Measurements from ENCODE around the gene EIF2B5.
"Not testable (repeated sequence)": the region's sequence is repeated elsewhere in the genome, so short reads cannot be mapped to it uniquely, and the experiment has no call there.

EIF2B5 gene

DNA sequence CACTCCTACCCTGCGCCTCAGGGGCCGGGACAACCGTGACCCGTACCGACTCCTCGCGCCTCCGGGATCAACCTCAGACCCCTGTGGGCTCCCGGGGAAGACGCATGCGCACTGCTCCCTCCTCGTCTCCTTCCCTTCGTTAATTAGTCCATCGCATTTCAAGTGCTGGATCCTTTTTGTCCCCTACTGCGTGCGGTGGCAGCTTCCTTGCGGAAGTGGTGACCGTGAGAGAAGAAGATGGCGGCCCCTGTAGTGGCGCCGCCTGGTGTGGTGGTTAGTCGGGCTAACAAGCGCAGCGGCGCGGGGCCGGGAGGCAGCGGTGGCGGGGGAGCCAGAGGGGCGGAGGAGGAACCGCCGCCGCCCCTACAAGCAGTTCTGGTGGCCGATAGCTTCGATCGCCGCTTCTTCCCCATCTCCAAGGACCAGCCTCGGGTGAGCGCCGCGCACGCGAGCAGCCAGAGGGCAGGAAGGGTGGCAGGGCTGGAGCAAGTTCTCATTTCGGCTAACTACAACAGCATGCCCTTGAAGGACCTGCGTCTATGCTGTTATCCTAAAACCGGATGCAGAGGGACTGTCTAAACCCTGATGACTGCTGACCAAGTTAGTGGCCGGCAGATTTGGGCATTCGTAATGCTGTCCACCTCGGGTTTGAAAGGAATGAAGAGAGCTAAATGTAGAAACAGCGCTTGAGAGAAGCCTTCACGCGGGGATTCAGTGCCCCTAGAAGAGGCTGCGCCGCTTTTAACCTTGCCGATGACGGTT is at the start of gene EIF2B5:
Gene EIF2B5 (plus strand): TSS at position 210 of the 762 bp plus-strand sequence. CDS start 28 bp downstream, at position 238.
- DNase-seq, result peak; percentile 90 to 91

DNA sequence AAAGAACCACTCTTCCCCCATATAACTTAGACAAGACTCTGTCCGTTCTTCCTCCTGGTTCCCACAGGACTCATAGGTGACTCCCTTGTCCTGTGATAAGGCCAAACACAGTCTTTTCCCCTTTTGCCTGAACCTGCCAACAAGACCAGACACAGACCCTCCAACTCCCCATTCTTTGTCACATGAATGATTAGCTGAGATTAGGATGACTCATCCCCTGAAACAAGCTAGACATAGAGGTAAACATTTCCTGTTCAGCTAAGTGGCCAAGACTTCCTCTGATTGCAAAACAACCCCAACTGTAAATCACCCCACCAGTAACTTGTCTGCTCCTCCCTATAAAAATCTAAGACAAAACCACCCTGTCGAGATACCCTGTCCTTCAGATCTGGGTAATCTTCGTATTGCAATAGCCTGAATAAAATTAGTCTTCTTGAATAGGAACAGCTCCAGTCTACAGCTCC is 49.7 kb upstream of the EIF2B5 start:
- no peak for DNase-seq

DNA sequence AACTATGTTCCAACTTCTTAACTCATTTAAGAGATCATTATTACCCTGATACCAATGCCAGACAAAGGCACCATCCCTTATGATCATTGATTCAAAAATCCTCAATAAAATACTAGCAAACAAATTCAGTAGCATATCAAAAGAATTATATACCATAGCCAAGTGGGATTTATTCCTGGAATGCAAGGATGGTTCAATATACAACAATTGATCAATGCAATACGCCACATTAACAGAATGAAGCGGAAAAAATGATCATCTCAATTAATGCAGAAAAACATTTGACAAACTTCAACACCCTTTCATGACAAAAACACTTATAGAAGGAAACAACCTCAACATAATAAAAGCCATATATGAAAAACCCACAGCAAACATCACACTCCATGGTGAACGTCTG is 43.0 kb upstream of the EIF2B5 start:
- no peak for DNase-seq

DNA sequence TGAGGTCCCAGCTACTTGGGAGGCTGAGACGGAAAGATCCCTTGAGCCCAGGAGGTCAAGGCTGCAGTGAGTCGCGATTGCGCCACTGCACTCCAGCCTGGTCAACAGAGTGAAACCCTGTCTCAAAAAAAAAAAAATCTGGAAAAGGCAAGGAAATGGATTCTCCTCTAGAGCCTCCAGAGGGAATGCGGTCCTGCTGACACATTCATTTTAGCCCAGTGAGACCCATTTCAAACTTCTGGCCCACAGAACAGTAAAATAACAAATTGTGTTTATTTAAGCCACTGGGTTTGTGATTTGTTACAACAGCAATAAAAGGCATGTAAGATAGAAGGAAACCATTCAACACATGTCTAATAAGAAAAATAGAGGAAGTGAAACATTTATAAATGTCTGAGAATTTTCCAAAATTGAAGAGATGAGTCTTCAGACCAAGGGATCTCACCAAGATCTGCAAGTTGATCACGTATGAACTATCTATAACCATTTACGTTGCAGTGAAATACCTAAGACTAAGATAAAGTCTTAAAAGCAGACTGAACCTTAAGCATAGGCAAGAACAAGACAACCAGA is 38.3 kb upstream of the EIF2B5 start, which contains the start of gene HTR3E:
Gene HTR3E (plus strand): TSS at position 254 of the 573 bp plus-strand sequence. CDS start 466 bp downstream, outside the sequence.
- no peak for DNase-seq

DNA sequence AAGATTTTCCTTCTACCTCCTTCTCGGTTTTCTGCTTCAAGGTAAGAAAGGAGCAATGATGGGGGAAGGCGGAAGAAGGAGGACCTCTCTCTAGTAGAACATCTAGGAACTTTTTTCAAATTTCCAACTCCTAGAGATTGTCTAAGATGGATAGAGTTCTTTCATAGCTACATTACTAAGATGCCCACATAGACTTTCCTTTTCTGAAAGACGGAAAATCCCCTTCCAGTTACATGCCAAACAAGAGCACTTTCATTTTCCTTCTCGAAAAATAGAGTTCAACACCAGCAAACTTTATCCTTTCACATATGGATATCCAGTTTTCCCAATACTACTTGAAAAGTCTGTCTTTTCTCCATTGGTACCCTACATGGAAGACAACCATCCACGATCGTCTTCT is 37.6 kb upstream of the EIF2B5 start:
- no peak for DNase-seq

DNA sequence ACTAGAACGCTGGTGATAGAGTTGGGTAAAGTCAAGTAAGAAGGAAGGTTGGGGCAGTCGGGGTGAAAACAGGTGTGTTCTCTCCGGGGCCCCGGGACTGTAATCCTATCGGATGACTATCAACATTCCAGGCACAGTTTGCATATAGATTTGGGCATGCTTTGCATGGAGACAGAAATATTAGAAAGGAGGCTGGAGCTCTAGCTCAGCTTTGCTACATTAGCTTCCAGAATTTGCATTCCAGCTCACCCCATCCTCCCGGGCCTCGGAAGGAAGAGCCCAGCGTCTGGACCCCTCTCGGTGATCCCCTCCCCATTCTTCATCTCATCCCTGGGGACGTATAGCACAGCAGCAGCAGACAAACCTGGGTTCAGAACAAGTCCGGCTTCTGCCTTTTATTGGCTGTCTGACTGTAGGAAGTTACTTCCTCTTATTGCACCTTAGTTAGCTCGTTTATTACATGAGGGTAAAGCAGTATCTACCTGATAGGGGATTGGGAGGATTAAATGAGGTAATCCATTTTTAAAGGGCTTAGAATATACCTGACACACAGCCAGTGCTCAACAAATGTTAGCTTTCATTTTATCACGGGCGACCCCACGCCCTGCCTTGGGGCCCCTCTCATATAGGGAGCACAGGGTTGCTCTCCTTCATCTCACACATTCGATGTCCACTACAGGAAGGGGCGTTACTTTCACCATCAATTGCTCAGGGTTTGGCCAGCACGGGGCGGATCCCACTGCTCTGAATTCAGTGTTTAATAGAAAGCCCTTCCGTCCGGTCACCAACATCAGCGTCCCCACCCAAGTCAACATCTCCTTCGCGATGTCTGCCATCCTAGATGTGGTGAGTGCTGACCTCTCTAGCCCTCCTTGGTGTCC is 35.1 kb upstream of the EIF2B5 start:
- DNase-seq, result no peak

DNA sequence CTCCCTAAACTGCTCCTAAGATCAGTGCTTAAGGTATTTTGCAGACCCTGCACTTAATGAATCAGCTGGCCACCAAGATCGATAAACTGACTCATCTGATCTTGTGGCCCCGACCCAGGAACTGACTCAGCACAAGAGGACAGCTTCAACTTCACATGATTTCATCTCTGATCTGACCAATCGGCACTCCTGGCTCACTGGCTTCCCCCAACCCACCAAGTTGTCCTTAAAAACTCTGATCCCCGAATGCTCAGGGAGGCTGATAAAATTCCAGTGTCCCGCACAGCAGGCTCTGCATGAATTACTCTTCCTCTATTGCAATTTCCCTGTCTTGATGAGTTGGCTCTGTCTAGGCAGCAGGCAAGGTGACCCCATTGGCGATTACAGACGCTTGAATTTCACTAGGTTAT is 24.8 kb upstream of the EIF2B5 start:
- no peak for DNase-seq

DNA sequence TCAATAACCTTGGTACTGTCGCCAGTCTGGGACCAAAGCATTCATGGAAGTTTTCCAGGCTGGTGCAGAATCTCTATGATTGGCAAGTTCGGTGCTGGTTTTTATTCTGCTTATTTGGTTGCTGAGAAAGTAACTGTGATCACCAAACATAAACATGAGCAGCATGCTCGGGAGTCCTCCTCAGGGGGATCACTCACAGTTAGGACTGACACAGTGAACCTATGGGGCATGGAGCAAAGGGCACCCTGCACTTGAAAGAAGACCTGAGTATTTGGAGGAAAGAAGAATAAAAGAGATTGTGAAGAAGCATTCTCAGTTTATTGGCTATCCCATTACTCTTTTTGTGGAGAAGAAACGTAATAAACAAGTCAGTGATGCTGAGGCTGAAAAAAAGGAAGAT is 19.1 kb upstream of the EIF2B5 start:
- no peak for DNase-seq

DNA sequence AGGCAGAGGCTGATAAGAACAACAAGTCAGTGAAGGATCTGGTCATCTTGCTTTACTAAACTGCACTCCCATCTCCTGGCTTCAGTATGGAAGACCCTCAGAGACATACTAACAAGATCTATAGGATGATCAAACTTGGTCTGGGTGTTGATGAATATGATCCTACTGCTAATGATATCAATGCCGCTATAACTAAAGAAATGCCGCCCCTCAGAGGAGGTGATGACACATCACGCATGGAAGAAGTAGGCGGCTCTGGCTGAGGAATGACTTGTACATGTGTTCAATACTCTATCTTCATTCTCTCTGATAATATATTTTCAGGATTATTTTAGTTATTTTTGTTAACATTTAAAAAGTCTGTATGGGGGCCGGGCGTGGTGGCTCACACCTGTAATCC is 17.5 kb upstream of the EIF2B5 start:
- DNase-seq, result no peak

DNA sequence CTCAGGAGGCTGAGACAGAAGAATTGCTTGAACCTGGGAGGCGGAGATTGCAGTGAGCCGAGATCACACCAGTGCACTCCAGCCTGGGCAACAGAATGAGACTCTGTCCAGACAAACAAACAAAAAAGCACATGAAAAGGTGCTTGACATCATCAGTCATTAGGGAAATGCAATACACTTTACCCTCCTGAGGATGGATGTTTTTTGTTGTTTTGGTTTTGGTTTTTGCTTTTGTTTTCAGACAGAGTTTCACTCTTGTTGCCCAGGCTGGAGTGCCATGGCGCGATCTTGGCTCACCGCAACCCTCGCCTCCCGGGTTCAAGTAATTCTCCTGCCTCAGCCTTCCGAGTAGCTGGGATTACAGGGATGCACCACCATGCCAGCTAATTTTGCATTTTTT is 14.1 kb upstream of the EIF2B5 start:
- DNase-seq, result not testable (repeated sequence)

DNA sequence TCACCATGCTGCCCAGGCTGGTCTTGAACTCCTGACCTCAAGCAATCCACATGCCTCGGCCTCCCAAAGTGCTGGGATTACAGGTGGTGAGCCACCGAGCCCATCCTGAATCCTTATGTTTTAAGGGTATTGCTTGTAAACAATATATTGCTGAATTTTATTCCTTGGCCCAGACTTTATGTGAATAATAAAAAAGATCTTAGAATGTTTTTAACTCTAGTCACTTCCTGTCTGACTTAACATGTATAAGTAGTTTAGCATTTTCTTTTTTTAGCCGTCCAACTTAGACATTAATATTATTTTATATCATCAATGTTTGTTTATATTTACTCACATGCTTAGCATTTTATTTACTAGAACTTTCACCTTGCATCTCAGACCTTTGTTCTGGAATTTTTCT is 9.2 kb upstream of the EIF2B5 start:
- no peak for DNase-seq

DNA sequence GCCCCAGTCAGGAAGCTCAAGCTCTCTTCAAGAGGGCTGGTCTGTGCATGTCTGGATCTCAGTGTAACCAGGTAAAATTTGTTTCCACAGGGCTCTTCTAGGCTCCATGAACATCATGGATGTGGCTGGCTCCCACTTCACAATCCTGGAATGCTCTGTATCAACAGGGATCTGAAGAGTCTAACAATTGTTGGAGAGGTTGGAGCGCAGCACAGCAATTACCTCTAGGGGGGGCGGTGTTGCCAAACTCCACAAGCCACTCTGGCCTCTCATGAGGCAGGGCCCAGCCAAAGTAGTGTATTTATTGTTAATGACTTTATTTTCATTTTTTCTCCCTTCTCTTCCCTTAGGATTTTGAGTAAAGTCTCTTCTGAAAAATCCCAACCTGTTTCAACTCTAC is 6.1 kb upstream of the EIF2B5 start:
- peak in 1 of 2 donors; percentile 10 for DNase-seq

DNA sequence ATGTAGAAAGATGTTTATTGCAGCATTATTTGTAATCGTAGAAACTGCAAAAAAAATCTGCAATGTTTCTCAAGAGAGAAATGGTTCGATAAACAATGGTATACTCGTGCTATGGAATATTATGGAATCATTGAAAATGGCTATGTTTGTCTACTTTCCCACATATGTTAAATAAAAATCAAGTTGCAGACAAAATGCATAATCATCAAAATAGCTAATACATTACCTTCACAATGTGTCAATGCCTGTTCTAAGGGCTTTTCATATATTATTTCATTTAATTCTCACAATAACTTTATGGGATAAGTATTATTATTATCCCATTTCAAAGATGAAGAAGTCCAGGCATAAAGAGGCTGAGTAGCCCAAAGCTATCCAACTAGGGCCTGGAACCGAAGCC is 2.2 kb upstream of the EIF2B5 start:
- no peak for DNase-seq

DNA sequence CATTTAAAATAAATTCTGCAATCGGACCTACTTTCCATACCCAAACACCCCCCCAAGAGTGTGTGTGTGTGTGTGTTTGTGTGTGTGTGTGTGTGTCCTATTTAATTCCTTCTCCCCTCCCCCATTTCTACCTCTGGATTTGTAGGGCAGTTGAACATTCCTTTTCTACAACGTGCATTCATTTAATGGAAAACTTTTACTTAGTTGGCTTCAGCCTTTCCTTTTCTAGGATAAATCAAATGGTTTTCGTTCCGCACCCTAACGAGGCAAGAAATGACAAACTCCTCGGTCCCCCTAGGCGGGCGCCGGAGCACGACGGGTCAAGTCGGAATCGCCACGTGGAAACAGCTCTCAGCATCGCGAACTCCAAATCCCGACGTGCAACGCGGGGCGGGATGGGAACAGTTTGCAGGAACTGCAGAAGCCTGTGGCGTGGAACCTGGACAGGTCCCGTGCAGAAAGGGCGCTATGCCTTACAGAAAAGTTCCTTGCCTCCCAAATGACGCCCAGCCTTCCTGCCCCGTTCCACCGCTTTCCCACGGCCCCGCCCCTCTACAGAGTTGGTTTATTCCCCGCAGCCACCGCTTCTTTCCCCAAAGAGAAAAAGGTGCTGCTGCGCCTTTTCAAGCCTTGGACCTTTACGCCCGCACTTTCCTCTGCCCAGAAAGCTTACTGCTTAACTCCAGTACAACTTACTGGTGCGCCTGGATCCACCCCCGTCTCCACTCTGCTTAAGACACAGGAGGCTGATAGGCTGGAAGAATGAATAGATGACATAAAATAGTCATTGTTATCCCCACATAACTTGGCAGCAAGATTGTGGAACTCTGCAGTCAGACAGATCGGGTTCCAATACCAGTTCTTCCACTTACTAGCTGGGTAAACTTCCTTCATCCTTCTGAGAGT is 1.1 kb upstream of the EIF2B5 start:
- peak; percentile 42 to 45 for DNase-seq

DNA sequence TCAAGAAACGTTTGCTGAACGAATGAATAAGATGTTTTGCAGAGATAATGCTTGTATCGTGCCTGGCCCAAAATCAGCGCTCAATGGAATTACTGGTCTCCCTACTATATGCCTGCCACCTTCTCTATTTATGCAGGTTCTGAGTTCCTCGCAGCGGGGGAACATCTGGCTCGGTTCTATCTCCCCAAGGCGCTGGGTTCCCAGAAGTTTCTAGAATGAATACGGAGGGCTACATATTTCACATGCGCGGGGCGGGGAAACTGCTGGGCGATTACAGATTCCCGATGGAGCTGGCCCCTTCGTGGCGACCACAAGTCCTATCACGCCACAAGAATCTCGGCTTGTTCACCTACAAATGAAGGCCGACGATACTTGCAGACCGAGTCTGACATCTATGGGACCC is 411 bp upstream of the EIF2B5 start:
- peak in 1 of 2 donors; percentile 6 for DNase-seq

DNA sequence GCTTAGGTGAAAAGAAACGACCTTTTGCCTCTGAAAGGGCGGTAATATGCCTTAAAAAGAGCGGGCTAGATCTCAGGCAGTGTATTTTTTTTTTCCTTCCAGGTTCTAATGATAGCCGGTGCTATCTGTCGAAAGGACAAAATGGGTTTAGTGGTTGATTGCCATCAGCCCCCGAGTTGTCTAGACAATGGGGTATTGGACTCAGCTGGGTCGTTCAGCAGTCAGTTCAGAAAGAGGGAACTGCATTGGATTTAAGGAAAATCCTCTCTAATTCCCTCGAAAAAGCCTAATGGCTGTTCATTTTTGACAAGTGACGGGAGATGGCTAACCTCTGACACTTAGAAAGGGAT is 728 bp downstream of the EIF2B5 start:
- DNase-seq, result no peak

DNA sequence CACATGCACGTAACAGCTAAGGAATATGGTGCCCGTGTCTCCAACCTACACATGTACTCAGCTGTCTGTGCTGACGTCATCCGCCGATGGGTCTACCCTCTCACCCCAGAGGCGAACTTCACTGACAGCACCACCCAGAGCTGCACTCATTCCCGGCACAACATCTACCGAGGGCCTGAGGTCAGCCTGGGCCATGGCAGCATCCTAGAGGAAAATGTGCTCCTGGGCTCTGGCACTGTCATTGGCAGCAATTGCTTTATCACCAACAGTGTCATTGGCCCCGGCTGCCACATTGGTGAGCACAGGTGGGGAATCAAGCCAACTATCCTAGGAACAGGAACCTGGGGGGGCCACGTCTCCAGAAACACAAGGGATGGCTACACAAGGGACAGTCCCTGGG is 5.3 kb downstream of the EIF2B5 start:
- DNase-seq, result no peak

DNA sequence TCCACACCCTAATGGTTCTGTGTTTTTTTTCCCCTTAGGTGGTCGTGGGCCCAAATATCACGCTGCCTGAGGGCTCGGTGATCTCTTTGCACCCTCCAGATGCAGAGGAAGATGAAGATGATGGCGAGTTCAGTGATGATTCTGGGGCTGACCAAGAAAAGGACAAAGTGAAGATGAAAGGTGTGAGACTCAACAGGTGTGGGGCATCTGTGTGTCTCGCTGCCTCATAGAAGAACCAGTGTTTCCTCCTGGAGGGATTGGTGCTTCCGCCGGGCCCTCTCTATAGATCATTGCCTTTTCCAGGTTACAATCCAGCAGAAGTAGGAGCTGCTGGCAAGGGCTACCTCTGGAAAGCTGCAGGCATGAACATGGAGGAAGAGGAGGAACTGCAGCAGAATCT is 7.0 kb downstream of the EIF2B5 start:
- no peak for DNase-seq

DNA sequence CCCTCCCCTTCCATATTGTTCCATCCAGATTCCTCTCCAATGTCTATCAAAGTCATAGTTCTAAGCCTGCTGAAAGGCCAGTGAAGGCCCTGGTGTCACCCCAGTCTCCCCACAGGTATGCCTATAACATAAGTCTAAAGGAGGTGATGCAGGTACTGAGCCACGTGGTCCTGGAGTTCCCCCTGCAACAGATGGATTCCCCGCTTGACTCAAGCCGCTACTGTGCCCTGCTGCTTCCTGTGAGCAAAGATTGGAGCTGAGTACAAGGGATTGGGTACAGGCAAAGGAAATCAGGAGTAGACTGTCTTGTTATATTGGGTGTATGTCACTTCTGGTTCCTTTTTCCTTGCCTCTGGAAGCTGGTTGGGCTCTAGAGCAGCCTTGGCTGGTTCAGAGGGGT is 8.2 kb downstream of the EIF2B5 start:
- DNase-seq, result no peak

DNA sequence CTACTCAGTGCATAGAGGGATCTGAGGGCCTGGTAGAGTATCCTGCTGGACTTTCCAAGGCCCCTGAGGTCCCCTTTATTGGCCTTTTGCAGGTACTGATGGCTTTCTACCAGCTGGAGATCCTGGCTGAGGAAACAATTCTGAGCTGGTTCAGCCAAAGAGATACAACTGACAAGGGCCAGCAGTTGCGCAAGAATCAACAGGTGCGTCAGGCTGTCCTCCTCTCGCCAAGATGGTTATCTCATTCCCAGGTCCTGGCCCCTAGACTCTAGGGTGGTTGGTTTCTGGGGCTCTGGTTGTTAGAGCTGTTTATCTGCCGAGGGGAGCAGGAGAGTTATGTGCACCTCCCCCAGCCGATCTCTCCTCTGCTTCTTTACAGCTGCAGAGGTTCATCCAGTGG is 9.3 kb downstream of the EIF2B5 start:
- no peak for DNase-seq

DNA sequence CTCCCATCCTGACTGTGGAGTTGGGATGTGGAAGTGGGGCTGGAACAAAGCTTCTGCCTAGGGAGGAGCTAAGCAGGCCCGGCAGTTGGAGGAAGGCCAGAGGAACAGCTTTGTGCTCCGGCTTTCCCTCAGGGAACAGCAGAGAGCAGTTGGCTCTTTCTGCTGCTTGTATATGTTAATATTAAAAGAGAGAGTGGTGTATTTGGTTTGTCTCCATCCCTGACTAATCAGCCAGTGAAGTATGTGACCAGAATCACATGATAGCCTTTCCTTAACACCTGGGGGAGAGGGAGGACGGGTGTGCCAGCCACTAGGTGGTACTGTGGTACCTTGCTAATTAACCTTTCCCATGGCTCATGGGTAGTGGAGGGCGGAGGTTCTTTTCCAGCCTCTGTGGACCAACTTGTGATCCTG is 10.0 kb downstream of the EIF2B5 start:
- peak; percentile 25 to 44 for DNase-seq

DNA sequence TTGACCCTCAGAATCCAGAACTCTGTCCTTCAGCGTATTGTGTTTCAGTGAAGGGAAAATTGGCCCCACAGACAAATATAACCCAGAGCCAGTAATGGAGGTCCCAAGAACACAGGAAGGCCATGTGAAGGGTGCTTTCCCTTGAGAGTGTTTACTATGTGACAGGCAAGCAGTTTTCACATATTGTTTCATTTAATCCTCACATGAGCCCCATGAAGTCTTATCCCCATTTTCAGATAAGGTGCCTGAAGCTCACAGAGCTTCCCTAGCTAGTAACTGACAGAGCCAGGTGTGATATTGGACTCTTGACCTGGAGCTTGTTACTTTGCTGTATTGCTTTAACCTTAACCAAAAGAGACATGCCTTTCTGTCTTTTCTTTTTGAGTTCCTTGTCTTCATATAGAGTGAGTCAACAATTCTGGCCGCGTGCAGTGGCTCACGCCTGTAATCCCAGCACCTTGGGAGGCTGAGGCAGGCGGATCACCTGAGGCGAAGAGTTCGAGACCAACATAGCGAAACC is 10.7 kb downstream of the EIF2B5 start:
- no peak for DNase-seq

All from CD4-positive, alpha-beta T cell treated with Interleukin-1 beta for 1 hour (primary cell).